NK-92 (cell line): ENCODE results near the gene NHLH1.
"Not testable (repeated sequence)": the region's sequence is repeated elsewhere in the genome, so short reads cannot be mapped to it uniquely, and the experiment has no call there.

Experiments
- DNase-seq: peaks from one replicate; lab custom pipeline; 2025; ENCODE audit not compliant: unreplicated experiment; lab: John Stamatoyannopoulos, UW

Gene NHLH1

DNA sequence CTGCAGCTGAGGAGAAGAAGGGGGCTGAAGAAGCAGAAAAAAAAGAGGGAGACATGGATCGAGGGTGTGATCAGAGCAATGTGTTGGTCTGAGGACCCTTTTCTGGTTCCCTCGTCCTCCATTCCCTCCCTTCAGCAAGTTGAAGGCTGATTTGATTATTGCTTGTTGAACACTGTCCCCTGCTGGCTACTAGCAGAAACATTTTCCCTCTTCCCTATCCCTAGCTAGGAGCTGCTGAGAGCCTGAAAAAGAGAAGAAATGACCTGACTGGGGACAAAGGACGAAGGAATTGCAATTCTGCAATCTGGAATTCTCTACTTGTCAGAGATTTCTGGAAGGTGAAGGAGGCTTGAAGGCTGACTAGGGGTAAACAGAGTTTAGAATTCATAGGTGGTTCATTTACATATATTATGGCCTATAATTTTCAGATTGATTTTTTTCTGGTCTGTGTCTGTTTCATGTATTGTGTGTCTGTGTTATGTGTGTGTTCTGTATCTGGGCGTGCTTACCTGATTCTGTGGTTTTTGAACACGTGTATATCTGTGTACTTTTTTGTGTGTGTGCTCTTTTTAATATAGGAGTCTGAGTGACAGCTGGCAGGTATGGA, 9.8 kb downstream of the NHLH1 start:
- DNase-seq: no peak

DNA sequence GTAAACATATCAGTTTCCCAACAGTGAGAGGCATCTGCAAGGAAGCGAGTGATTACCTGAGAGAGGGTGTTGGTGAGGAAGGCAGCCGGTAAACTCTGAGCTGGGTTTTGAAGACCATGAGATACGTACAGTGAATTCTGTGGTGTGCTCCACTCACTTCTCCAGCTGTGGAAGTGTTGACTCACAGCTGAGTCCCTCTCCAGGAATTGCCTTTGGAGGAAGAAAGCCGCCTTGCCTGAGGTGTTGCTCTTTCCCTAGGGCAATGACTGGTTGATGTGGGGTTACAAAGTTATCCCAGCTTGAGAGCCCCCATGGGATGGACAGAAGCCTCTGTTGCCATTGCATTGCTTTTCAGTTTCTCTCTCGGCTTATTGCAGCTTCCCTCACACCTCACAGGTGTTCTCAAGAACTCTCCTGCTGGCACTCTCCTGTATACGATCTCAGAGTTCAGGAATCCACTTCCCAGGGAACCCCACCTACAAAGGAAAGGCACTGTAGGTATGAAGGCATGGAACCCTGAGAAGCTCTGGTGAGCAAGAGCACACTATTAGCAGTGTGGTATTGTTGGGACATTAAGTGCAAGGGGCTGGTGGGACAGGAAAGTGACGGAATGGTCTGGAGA, 10.8 kb downstream of the NHLH1 start:
- DNase-seq: no peak

DNA sequence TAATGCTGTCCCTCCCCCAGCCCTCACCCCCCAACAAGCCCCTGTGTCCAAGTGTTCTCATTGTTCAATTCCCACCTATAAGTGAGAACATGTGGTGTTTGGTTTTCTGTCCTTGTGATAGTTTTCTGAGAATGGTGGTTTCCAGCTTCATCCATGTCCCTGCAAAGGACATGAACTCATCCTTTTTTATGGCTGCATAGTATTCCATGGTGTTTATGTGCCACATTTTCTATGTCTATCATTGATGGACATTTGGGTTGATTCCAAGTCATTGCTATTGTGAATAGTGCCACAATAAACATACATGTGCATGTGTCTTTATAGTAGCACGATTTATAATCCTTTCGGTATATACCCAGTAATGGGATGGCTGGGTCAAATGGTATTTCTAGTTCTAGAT, 17.9 kb downstream of the NHLH1 start:
- DNase-seq: not testable (repeated sequence)

DNA sequence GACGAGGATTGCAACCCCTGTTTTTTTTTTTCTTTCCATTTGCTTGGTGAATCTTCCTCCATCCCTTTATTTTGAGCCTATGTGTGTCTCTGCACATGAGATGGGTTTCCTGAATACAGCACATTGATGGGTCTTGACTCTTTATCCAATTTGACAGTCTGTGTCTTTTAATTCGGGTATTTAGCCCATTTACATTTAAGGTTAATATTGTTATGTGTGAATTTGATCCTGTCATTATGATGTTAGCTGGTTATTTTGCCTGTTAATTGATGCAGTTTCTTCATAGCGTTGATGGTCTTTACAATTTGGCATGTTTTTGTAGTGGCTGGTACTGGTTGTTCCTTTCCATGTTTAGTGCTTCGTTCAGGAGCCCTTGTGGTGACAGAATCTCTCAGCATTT, 21.5 kb downstream of the NHLH1 start:
- DNase-seq: not testable (repeated sequence)

DNA sequence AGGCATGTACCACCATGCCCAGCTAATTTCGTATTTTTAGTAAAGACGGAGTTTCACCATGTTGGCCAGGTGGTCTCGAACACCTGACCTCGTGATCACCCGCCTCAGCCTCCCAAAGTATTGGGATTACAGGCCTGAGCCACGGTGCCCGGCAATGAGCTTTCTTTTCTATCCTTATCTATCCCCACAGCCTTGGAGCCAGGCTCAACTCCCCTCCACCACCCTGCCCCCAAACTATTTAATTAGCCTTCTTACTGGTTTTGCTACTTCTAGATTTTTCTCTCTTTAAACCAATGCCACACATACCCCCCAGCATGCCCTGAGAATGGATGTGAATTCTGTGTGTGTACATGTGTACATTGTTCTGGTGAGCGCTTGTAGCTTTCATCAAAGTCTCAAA, 27.8 kb downstream of the NHLH1 start:
- DNase-seq: no peak

DNA sequence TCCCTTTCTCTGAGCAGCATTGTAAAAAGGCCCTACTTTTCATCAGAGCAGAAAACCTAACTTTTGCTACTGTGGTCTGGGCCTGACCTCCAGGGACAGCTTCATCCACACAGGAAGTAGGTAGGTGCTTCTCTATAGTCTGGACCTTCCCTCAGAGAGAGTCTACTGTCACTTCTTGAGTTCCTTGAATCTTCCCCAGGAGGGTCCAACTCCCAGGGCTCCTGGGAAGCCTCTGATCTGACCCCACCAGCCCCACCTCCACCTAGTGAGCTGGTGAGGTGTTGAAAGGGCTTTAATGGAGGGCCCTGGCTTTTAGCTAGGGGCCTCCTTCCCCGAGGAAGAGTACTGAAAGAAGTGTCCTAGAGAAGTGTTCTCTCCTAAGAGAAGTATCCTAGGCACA, 30.8 kb downstream of the NHLH1 start:
- no peak for DNase-seq

DNA sequence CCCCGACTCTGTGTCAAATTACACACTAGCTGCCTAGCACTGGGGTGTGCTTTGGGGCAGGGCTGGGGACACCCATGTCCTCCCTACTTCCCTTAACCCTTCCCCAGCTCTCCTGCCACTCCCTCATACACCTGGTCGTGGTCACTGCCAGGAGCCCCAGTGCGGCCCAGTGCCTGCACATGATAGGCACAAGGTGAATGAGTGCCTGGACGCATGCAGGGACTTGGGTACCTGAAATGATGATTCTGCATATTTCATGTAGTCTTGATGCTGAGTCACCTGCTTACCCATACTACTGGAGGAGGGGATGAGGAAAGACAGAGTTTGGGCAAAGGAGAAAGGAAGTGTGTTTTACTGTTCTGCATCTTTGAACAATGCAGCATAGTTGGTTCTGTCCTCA, 32.0 kb downstream of the NHLH1 start:
- DNase-seq: no peak

DNA sequence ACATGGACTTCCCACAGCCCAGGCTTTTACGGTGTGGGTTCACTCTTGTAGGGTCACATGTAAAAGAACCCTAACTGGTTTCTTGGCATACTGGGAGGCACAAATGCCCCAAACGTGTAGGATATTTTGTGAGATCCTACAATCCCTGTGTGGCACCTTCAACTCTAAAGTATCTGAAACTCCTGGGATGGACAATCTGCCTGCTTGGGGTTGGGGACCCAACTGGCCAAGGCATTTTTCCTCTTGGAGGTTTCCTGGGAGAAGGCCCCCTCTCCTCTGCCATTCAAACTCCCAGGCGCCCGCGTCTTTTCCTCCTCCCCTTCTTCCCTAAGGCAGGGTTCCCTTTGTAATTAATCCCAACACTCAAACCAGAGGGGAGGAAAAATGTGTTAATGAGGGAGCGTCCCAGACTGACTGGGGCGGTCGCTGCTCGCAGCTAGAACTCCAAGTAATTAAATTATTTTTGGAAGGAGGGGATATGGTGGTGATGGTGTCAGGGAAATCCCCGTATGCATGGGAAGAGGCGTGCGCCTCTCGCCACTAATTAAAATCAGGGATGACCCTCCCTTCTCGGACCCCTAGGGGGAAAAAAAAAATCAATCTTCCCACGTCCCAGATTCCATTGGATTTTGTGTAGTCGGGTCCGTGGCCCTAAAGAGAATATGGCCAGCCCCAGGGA, 32.8 kb downstream of the NHLH1 start:
- no peak for DNase-seq

DNA sequence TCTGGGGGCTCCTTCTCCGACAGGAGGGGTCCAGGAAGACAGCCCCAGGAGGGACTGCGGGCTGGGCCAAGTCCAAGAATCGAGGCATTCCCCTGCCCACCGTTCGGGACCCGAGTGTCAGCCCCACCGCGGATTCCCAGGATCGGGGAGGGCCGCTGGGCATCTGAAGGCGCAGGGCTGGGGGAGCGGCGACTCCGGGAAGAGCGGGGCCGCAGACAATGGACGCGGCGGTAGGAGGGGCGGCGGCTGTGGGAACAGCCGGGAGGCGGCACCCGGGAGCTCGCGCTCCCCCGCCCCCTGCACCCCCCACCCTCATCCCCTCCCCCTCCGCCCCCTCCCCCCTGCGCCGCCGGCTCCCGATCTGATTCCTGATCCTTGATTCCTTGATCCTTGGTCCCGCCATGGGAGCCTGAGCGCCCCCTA, 33.4 kb downstream of the NHLH1 start, which contains the start of gene VANGL2:
VANGL2 (plus strand) TSS at position 342 of the 423 bp plus-strand sequence. CDS start 15,274 bp downstream, outside the sequence.
- no peak for DNase-seq

DNA sequence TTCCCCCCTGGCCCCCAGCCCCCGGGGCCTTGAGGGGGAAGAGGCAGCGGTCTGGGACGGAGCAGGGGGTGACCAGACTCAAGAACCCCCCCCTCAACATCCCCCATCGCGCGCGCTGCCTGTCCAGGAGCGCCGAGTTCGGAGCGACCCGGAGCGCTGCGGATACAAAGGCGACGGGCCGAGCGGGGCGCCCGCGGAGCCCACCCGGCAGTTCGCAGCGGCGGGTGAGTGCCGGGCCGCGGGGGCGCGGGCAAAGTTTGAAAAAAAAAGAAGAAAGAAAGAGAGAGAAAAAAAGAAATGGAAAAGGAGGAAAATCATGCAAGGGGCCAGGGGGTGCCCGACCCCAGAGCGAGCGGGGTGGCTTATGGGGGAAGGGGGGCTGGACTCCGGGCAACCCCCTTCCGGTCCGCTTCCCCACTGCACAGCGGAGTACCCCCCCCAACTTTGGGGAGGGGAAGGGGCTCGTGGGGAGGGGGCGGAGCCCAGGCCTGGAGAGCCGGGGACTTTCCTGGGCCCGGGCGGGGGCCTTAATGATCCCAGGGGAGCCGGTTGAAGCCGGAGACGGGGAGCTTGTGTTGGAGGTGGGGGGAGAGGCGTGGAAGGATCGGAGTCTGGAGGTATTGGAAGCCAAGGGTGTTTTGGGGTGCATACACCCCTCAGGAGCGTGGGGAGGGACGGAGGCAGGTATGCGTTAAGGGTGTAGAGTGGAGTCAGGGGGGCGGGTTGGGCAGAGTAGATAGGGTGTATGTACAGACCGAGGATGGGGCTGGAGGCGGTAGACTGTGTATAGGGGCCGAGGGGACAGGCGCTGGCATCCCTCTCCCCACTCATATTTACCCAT, 34.0 kb downstream of the NHLH1 start:
- DNase-seq: no peak

DNA sequence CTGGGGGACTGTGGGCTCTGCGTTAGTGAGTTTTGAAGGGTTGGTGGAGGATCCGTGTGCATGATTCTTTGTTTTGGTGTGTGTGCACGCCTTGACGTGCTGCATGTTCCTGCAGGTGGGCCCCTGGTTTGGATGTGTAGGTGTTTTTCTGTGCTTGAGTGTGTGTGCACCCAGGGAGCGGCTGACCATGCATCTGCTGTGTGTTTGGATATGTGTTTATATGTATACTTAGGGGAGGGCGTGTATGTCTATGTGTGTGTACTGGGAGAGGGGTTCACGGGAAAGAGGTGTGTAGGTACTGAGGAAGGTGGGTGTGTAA, 34.6 kb downstream of the NHLH1 start:
- no peak for DNase-seq

DNA sequence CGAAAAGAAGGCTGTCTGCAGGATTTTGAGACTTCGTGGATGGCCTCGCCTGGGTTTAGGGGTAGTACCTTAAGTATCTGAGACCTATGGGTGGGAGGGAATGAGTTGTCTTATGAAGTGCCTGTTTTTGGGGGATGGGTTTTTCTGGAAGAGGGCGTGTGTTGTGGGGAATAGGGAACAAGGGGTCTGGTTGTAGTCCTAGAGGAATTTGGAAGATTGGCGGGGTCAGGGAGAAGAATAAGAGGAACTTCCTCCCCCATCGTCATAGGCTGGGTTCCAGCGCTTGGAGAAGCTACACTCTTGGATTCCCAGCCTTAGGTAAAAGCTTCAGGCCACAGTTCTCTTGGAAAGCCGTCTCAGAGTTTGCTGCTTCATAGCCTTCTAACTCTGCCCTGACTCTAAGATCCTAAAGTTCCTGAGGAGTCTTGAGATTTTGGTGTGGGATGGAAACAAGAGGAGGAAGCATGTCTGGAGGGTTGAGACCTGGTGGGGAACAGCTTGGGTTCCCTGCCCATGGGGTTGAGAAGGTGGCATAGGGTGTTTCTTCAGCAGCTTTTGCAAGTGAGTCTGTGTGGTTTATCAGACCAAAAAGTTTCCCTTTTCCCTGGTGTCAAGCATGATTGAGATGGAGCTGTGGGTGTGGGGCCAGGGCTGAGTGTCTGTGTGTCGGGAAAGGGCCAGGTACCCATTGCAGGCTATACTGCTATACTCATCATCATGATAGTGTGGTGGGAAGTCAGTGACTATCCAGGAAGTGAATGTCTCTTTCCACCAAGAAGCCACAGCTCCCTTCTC, 35.3 kb downstream of the NHLH1 start:
- no peak for DNase-seq

DNA sequence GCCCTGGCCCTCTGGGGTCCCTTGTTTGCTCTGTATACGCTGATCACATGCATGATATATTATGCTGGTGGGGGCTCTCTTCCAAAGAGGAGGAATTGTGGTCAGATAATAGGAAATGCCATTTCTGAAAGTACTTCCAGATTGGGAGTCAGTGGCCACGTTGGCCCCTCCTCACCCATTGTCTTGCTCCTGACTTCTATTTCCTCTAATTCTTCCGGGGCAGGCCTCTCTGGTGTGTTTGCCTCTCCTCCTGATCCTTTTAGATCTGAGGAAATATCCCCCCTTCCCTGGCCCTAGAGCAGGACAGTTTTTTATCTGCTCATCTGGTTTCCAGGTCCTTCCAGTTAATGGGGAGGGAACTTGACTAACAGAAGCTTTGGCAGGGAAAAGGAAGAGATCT, 36.4 kb downstream of the NHLH1 start:
- no peak for DNase-seq

DNA sequence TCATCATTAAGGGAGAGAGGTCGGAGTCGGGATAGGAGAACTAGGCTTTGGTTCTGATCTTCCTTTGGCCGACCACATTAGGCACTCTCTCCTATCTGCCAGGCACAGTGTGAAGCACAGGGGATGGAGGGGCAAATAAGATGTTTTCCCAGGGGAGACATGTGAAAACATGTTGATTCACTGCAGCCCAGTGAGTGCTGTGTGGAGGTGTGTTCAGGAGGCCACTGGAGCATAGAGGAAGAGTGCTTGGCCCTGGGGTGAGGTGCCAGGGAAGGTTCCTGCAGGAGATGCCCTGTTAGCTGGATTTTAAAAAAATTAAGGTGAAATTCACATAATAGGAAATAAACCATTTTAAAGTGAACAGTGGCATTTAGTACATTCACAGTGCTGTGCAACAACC, 37.2 kb downstream of the NHLH1 start:
- DNase-seq: no peak

DNA sequence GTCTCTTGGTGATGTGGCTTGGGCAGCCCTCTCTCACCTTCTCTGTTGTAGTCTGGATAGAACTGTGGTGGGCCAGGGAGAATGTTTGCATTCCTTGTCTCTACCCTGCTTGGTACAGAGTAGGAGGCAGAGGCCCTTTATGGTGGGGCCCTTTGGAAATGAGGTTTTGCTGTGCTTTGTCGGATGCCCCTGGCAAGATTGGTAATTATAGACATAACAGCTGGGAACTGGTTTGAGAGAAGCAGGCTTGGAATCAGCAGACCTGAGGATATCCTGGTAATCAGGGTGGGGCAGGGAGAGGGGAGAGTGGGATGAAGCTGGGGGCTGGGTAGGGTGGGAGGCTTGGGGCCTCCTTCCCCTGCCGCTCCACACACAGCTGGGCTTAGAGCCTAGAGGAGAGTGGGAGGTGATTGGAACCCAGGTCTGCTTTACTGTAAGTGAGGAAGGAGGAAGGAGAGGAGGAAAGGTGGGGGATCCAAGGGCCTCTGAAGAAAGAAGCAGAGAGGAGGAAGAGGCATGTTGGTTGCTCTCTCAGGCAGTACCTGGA, 38.5 kb downstream of the NHLH1 start:
- no peak for DNase-seq

DNA sequence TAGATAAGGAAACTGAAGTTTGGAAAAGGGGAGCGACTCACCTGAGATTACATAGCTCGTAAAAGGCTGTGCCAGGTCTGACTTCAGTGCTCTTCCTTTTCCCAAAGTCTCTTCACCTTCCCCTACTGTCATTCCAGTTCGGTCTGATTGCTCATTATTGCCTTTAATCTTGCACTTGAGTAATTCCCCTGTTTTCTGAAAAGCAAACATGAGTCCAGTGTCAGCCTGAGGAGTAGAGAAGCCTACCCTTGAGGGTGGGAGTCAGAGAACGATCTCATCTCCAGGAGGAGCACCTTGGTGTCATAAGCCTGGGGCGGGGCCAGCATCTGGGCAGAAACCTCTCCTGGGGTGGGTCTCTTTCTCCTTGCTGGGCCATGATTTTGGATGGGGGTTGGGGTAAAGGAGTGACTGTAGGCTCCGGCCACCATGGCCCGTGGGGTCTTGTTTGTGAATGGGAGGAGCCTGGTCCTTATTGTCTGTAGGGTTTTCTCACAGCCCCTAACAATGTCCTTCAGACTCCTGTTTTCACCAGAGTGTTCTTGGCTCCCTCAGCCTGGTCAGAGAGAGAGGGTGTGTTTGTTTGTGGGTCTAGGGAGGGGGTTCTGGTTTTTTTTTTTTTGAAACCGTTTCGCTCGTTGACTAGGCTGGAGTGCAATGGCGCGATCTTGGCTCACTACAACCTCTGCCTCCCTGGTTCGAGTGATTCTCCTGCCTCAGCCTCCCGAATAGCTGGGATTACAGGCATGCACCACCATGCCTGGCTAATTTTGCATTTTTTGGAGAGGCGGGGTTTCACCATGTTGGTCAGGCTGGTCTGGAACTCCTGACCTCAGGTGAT, 39.5 kb downstream of the NHLH1 start:
- no peak for DNase-seq

DNA sequence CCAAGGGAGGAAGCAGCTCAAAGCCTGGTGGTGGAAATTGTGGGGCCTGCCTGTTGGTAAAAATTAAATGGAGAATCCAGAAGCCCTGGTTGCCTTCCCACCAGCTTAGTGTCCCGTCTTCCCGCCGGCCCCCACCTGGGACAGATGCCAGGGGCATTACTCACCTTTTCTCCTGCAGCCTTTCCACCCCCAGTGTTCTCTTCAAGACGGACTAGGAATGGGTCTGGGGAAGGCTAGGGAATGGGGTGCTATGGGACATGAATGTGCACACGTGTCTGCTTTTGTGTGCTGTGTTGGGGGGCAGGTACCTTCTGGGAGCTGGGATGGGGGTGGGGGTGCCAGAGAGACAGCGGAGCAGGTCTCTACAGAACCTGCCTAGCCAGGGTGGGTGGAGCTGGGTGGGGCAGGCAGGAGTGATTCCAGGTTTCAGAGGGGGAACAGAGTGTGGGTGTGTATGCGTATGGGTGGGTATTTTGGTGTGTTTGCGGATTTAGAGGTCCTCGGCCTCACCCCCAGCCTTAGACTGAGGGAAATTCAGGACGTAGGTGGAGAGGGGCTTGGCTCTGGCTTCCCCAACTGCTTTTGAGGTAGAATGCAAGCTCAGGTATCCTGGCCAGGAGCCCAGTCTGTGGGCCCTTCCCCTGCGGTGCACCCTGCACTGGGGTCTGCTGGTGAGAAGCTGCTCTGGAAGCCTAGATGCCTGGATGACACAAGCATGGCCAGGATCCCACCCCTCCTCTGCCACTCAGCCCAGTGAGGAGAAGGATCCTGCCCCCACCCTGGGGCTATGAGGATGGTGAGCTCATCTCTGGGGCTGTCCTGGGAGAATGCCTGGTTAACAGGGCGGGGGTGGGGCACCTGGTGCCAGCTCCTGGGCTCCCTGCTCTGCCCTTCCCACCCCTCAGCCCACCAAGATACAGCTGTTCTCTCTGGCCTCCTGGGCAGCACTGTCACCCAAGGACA, 41.2 kb downstream of the NHLH1 start:
- DNase-seq: no peak

DNA sequence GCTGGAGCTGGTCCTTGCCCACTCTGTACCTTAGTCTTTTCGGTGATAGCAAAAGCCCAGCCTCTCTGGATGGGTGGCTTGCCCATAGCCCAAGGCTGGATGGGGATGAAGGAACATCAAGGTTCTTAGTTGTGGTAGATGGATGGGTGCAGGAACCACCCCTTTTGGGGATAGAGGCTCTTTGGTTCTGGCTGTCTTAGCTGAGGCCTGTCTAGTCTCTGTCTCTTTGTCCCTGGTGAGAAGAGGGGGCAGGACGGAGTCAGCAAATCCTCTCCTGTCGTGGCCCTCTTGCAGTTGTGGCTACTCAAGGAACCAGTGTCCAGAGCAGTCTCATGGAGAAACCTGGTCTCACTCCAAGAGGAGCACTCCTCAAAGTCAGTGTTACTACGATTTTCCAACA, 42.0 kb downstream of the NHLH1 start:
- DNase-seq: no peak

DNA sequence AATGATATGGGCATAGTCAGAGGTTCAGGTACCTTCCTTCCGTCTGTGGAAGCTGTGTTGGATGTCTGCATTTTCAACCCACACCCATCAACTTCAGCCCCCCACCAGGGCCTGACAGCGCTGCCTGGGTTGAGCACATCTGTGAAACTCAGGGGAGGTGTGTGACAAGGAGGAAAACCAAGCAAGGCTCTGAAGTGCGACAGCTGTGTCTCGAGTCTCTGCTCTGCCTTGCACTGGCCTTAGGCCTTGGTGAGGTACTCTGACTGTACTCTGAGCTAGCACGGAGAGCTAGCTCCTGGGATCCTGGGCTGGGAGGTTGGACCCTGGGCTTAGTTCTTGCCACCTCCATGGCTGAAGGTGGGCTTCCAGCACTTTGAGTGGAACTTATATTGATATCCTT, 42.6 kb downstream of the NHLH1 start:
- no peak for DNase-seq
